SH-SY5Y (cell line): ENCODE measurements around the gene DAAM1.

Experiments used
- GATA2 ChIP-seq: IDR thresholded peaks from 2 replicates; pipeline ENCODE4 v1.6.1; 2011; ENCODE audit warnings: mild to moderate bottlenecking, low read depth, low read length
- GATA3 ChIP-seq: IDR thresholded peaks from 2 replicates; pipeline ENCODE4 v1.6.1; 2011; ENCODE audit warnings: low read depth, mild to moderate bottlenecking, low read length, moderate library complexity

- TF ChIP-seq GATA2 = no peak
- no peak for TF ChIP-seq GATA3
Measured at GRCh38 chr14:59328454-59328853, 140.0 kb downstream of the DAAM1 start.
